ENCODE measurements around the gene PPARA. TPM values are rescaled to one million over a fixed set of nuclear protein-coding genes. Genes with fewer than 3 reads are reported as not detected.
A peak's percentile ranks its signal among the peaks of the same experiment; 100 is the strongest.

The PPARA gene
- total RNA-seq, 6 donors from 2014 or later: 10.2 to 27.0 (median 20.9) TPM

DNA sequence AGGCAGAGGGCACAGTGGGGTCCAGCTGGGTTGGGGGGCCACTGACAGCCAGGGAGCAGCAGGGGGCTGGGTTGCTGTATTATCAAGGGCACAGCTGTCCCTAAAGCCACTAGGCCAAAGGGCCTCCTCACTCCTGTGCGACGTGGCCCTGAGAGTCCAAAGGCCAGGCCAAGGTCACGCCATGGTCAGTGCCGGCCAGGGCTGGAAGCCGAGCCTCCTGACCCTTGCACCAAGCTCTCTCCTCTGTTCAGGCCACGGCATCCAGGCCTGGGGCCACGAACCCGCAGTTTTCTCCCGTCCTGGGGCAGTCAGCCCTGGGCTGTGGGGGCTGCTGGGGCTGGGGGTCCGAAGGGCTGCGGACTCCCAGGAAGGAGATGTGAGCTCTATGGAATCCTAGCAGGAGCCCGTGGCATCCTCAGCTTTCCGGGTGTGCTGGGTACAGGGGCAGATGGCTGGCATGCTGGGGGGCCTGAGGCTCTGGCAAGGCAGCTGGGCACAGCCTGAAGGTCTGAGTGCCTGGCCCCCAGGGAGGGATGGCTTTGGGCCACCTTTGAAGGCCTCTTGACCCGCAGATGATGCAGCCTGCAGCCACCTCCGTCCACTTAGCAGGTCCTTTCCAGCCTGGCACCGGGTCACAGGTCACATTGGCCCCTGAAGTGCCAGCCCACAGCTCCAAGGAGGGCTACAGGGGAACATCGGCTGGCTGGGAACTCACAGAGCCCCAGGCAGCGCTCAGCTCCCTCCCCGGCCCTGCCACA, 17.3 kb upstream of the PPARA start:
- whole genome bisulfite sequencing, 2 donors: 91% methylated on average over 19 of the region's 19 CpGs; no CpG with 5 or more reads in 1 of the 2 donors
- Histone ChIP-seq H3K4me1 (peaks cover 4 to 14% (median 10%) of the 10 kb centered on the region in 4 donors), H3K27ac (no peak overlapping the region), H3K27me3 (no peaks in the 10 kb centered on the region), H3K36me3 (no peaks in the 10 kb centered on the region), H3K4me3 (no peak overlapping the region), H3K9me3 (no peaks in the 10 kb centered on the region)
- peak in 1 of 2 donors; percentile 75 for DNase-seq
- no peak for TF ChIP-seq POLR2A (IDR thresholded peaks at IDR 0.05)
- TF ChIP-seq EP300 (IDR thresholded peaks at IDR 0.05): no peak
- no peak for TF ChIP-seq CTCF (IDR thresholded peaks at IDR 0.05)
- no peak for TF ChIP-seq POLR2AphosphoS5 (IDR thresholded peaks at IDR 0.05)
- ATAC-seq (ENCODE audit: low FRiP score in 2 of 2): no peak

GRCh38 chr22:46133588-46133855, 16.8 kb upstream of the PPARA start:
- Histone ChIP-seq H3K4me1 (peaks cover 4 to 14% (median 10%) of the 10 kb centered on the region in 4 donors), H3K36me3 (no peaks in the 10 kb centered on the region), H3K27me3 (no peaks in the 10 kb centered on the region), H3K9me3 (no peaks in the 10 kb centered on the region), H3K27ac (no peak overlapping the region), H3K4me3 (no peak overlapping the region)
- WGBS, 2 donors: 93 to 100% methylated on average over 3 to 4 of the region's 4 CpGs
- no peak for ATAC-seq (ENCODE audit: low FRiP score in 2 of 2)
- no peak for DNase-seq
- TF ChIP-seq CTCF (IDR thresholded peaks at IDR 0.05) (no peak), POLR2AphosphoS5 (IDR thresholded peaks at IDR 0.05) (no peak), POLR2A (IDR thresholded peaks at IDR 0.05) (no peak), EP300 (IDR thresholded peaks at IDR 0.05) (no peak)

- ATAC-seq (ENCODE audit: low FRiP score in 2 of 2): no peak
- TF ChIP-seq CTCF (IDR thresholded peaks at IDR 0.05) (no peak), POLR2AphosphoS5 (IDR thresholded peaks at IDR 0.05) (no peak), POLR2A (IDR thresholded peaks at IDR 0.05) (no peak), EP300 (IDR thresholded peaks at IDR 0.05) (no peak)
- H3K27me3 ChIP-seq: no peaks in the 10 kb centered on the region
- no peaks in the 10 kb centered on the region for H3K36me3 ChIP-seq
- no peaks in the 10 kb centered on the region for H3K9me3 ChIP-seq
- peak in 1 of 2 donors; percentile 58 for DNase-seq
- no peak overlapping the region for H3K27ac ChIP-seq
- WGBS, 2 donors: 90% methylated on average over 13 to 15 of the region's 15 CpGs
- H3K4me1 ChIP-seq: peaks cover 4 to 11% (median 9%) of the 10 kb centered on the region in 4 donors
- H3K4me3 ChIP-seq: no peak overlapping the region
These were observed 16.1 kb upstream of the PPARA start for GRCh38 chr22:46134111-46134705.

DNA sequence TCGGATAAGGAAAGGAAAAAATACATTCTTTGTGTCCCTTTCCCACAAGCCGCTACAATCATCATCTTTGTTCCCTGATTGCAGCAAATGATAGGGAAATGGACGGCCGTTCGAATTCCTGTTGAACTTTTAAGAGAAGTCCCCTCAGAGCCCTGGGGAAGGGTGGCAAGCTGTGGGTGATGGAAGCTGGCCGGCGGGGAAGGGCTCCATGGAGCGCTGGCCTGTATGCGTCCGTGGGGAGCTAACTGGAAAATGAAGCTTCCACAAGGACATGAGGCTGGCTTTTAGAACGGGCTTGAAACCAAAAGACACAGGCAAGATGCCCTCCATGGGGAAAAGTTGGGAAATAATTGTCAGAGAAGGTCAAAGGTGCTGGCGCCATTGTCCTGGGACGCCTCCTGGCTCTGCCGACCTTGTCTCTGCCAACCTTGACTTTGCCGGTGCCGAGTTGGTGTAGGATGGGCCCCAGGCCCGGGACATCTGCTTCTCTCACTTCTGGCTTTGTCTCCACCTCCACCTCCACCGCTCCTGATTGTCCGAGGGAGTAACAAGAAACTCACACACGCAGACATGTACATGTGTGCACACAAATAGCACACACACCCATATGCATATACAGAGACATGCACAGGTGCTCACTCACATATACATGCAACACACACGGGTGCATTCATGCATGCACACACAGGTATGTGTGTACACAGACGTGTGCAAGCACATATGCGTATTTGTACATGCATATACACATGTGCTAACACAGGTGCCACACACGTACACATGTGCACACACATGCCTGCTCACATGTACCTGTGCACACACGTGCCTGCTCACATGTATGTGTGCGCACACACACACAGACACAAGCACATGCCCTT, 14.5 kb upstream of the PPARA start:
- TF ChIP-seq POLR2A (IDR thresholded peaks at IDR 0.05) (no peak), CTCF (IDR thresholded peaks at IDR 0.05) (no peak), EP300 (IDR thresholded peaks at IDR 0.05) (no peak), POLR2AphosphoS5 (IDR thresholded peaks at IDR 0.05) (no peak)
- Histone ChIP-seq H3K36me3 (no peaks in the 10 kb centered on the region), H3K27me3 (no peaks in the 10 kb centered on the region), H3K27ac (no peak overlapping the region), H3K4me3 (no peak overlapping the region), H3K9me3 (no peaks in the 10 kb centered on the region), H3K4me1 (no peaks in the 10 kb centered on the region)
- WGBS, 2 donors: 89% methylated on average over 23 to 26 of the region's 26 CpGs
- ATAC-seq (ENCODE audit: low FRiP score in 2 of 2) (no peak), DNase-seq (no peak)

Measured in upper lobe of left lung (tissue), 6 donors.